HG02884 (cell line): ENCODE measurements around the gene PCED1B.
A peak's percentile ranks its signal among the peaks of the same experiment; 100 is the strongest.
"Not testable (repeated sequence)": the region's sequence is repeated elsewhere in the genome, so short reads cannot be mapped to it uniquely, and the experiment has no call there.

Experiments
- ATAC-seq: cut with Tn5 transposase; IDR thresholded peaks from one replicate; pipeline ENCODE4 v1.9.1; 2021; ENCODE audit warnings: mild to moderate bottlenecking, moderate library complexity; ENCODE audit not compliant: unreplicated experiment

Gene PCED1B

DNA sequence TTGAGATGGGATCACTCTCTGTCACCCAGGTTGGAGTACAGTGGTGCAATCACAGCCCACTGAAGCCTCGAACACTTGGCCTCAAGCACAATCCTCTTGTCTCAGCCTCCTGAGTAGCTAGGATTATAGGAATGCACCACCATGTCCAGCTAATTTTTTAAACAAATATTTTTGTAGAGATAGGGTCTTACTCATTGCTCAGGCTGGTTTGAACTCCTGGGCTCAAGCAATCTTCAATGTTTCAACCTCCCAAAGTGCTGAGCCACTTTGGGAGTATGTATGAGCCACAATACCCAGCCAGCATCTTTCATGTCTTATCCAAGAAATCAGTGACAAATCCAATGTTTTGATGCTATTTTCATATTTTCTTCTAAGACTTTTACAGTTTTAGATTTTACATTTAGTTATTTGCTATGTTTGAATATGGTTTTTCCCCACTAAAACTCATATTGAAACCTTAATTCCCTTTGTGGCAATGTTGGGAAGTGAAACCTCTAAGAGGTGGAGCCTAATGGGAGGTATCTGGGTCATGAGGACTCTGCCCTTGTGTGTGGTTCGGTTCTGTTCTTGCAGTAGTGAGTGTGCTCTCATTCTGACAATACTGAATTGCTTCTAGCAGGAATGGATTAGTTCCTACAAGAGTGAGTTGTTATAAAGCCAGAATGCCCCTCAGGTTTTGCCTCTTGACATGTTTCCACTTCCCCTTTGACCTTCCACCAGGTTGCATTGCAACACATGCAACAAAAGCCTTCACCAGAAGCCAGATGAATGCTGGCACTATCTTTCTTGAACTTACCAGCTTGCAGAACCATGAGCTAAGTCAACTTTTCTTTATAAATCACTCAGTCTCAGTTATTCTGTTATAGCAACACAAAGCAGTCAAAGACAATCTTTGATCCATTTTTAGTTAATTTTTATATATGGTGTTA lies 81.2 kb downstream of the PCED1B start:
- no peak for ATAC-seq

- no peak for ATAC-seq
These were observed 84.7 kb downstream of the PCED1B start for GRCh38 chr12:47164116-47164515.

DNA sequence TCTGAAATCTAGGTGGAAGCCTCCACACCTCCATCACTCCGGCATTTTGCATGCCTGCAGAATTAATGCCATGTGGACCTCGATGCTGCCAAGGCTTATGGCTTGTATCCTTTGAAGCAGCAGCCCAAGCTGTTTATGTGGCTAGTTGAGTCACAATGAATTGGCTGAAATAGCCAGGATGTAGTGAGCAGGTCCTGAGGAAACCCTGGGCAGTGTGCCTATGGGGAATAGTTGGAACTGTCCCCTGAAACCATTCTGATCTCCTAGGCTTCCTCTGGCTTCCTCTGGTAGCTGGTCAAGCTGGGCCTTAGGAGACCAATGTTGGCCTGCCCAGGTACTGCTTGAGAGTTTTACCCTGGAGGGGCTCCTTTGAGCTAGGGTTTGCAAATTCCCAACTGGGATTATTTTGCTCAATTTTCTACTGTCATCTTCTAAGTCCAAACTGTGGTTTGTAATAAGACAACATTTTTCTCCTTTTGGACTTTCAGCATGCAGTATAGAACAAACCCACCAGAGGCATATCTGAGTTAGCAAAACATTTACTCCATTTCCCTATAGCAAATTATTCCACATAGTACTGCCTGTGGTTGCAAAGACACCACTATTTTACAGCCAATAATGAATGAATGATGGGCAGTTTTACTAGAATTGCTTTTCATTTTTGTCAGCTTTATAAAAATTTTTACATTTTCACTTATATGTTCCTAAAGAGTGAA lies 85.5 kb downstream of the PCED1B start:
- ATAC-seq: no peak

GRCh38 chr12:47165934-47166333 lies 86.5 kb downstream of the PCED1B start:
- no peak for ATAC-seq

DNA sequence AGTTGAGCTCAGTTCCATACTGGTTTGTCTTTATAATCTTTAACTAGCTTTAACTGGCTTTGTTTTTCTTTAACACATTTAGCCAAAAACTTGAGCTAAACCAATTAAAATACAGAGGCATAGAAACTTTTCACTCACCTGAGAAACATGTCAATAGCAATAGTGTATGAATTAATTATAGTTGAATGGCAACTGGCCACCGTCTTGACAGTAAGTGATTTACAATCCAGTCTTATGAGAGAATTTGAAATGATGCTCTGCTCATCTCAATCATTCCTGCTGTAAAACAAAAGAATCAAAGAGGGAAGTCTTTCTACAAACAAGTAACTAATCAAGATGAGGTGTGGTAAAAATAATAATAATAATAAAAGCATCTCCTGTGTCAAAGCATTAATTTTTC lies 86.9 kb downstream of the PCED1B start:
- no peak for ATAC-seq

DNA sequence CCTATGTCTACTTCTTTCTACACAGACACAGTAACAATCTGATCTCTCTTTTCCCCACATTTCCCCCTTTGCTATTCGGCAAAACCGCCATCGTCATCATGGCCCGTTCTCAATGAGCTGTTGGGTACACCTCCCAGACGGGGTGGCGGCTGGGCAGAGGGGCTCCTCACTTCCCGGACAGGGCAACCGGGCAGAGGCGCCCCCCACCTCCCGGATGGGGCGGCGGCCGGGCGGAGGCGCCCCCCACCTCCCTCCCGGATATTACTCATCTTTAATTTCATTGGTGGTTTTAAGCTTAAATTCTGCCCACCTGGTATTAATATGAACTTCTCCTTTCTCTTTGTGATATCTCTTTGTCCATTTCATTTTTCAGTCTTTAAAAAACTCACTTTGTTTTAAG lies 90.9 kb downstream of the PCED1B start:
- ATAC-seq: not testable (repeated sequence)

DNA sequence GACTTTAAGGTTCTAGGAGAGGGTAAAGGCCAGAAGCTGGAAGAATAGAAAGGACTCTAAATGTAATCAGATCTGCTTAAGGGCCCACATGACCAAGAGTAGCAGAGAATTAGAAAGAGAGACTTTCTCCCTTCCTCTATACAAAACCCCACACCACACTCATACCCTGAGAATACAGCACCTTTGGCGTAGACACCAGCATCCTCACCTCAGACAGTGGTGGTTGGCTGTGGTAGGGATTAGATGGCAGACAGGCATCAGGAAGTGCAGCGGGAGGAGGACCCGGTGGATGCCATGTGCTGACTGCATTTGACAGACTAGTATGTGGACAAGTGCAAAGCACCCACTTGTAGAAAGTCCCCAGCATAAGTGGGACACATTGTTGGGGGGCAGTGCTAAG lies 98.6 kb downstream of the PCED1B start:
- ATAC-seq: no peak

GRCh38 chr12:47182164-47182938 lies 102.9 kb downstream of the PCED1B start:
- peak; percentile 54 for ATAC-seq

GRCh38 chr12:47184229-47184628 lies 104.8 kb downstream of the PCED1B start:
- no peak for ATAC-seq

DNA sequence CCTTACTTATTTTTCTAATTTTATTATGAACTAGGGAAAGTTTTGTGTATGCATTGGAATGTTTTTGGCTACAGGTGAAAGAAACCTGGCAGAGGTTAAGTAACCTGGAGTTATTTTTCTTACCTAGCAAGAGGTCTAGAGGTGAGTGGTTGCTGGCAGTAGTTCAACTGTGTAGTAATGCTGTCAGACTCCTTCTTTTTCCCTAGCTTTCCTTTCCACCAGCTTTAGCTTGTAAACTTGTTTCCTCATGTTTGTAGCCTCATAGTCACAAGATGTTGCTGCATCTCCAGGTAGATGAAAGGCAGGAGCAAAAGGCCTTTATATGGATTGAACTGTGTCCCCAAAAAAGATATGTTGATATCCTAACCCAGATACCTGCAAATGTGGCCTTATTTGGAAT lies 105.4 kb downstream of the PCED1B start:
- no peak for ATAC-seq

- no peak for ATAC-seq
These were observed 106.8 kb downstream of the PCED1B start for GRCh38 chr12:47186246-47186645.

GRCh38 chr12:47188576-47189441 lies 109.4 kb downstream of the PCED1B start:
- ATAC-seq: no peak

DNA sequence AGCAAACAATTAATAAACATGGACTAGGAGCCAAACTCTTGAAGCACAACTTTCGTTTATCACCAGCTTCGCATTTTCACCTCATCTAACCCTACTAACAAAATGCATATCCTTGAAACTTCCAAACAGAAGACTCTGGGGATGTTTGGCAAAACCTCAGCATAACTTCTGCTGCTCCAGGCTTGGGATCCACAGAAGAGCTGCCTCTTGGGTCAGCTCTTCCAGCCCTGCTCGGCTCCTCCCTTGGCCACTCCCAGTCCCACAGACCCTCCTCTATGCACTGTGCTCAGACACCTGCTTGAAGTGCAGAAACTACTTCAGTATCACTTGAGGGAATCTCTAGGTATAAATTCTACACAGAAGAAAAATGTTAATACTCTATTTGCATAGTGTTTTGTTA lies 110.3 kb downstream of the PCED1B start:
- no peak for ATAC-seq

- no peak for ATAC-seq
These were observed 110.9 kb downstream of the PCED1B start for GRCh38 chr12:47190271-47190750.

- no peak for ATAC-seq
These were observed 111.5 kb downstream of the PCED1B start for GRCh38 chr12:47190905-47191304.

DNA sequence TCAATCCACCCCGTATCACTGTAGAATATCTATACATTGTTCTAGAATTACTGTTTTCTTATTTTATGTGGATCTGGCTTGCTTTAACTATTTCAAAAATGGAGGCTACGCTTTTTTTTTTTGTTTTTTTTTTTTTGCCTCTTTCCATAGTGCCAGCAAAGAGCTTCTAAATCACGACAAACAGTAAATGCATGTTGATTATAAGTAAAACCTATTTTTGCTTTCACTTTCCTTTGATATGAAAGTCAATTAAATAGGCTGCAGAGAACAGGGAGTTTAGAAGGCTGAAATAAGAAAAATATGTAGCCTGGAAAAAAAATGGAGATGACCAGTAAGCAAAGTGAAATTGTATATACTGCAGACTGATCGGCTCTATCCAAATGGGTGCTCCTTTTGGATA lies 112.6 kb downstream of the PCED1B start:
- ATAC-seq: no peak

- no peak for ATAC-seq
These were observed 113.6 kb downstream of the PCED1B start for GRCh38 chr12:47193066-47193465.

GRCh38 chr12:47194501-47194900 lies 115.1 kb downstream of the PCED1B start:
- no peak for ATAC-seq

- no peak for ATAC-seq
These were observed 121.0 kb downstream of the PCED1B start for GRCh38 chr12:47200446-47200845.

GRCh38 chr12:47201190-47201589 lies 121.8 kb downstream of the PCED1B start:
- ATAC-seq: not testable (repeated sequence)
